ENCODE results near the gene FKBP14.

The FKBP14 gene

GRCh38 chr7:30018451-30018850 is 8.1 kb downstream of the FKBP14 start:
- TF ChIP-seq, protein P1, sequence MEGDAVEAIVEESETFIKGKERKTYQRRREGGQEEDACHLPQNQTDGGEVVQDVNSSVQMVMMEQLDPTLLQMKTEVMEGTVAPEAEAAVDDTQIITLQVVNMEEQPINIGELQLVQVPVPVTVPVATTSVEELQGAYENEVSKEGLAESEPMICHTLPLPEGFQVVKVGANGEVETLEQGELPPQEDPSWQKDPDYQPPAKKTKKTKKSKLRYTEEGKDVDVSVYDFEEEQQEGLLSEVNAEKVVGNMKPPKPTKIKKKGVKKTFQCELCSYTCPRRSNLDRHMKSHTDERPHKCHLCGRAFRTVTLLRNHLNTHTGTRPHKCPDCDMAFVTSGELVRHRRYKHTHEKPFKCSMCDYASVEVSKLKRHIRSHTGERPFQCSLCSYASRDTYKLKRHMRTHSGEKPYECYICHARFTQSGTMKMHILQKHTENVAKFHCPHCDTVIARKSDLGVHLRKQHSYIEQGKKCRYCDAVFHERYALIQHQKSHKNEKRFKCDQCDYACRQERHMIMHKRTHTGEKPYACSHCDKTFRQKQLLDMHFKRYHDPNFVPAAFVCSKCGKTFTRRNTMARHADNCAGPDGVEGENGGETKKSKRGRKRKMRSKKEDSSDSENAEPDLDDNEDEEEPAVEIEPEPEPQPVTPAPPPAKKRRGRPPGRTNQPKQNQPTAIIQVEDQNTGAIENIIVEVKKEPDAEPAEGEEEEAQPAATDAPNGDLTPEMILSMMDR (IDR thresholded peaks at IDR 0.05; ENCODE audit: insufficient read depth, low read depth, low read length, missing control alignments): no peak
- H3K4me3 ChIP-seq (ENCODE audit: low read length): no peak overlapping the region
- no peak for DNase-seq (ENCODE audit: low read depth)

GRCh38 chr7:30012757-30013156 is 13.7 kb downstream of the FKBP14 start:
- no peak overlapping the region for H3K4me3 ChIP-seq (ENCODE audit: low read length)
- TF ChIP-seq, protein P1 (IDR thresholded peaks at IDR 0.05; ENCODE audit: insufficient read depth, low read depth, low read length, missing control alignments): no peak
- DNase-seq (ENCODE audit: low read depth): no peak

DNA sequence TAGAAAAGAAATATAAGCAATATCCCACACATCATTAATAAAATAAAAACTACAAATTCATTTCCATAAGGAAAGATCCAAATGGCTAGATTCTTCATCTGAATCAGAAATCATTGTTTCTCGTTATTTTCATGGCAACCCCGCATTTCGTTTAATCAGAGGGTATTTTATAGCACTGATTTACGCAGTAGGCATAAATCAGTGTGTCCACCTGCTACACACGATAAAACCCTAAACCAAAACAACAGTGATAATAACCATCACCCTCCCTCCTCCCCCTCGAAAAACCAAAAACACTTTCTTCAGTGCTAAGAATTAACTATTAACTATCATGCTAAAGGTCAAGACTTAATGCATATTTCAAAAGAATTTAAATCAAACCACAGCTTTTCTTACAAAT is 16.5 kb downstream of the FKBP14 start:
- TF ChIP-seq, protein P1 (IDR thresholded peaks at IDR 0.05; ENCODE audit: insufficient read depth, low read depth, low read length, missing control alignments): no peak
- H3K4me3 ChIP-seq (ENCODE audit: low read length): no peak overlapping the region
- DNase-seq (ENCODE audit: low read depth): no peak

DNA sequence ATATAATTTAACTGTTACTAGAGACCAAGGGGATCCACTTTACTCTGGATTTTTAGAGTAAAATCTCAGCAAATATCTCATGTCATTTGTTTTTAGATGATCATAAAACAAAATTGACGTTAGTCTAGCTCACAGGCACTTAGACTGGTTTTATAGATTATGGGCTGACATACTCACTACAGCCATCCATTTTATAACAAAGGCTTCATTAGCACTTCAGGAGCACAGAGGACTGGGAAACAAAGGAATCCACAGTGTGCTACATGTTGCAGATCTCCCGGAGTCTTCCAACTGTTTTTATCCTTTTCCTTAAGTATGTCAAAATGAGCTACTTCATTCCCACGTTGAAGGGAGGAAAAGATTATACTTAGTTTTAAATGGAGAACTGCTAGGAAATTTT is 21.0 kb downstream of the FKBP14 start:
- H3K4me3 ChIP-seq (ENCODE audit: low read length): no peak overlapping the region
- no peak for DNase-seq (ENCODE audit: low read depth)
- TF ChIP-seq, protein P1 (IDR thresholded peaks at IDR 0.05; ENCODE audit: insufficient read depth, low read depth, low read length, missing control alignments): no peak

- no peak overlapping the region for H3K4me3 ChIP-seq (ENCODE audit: low read length)
- TF ChIP-seq, protein P1 (IDR thresholded peaks at IDR 0.05; ENCODE audit: insufficient read depth, low read depth, low read length, missing control alignments): no peak
- no peak for DNase-seq (ENCODE audit: low read depth)
Measured at GRCh38 chr7:30003098-30003497, 23.4 kb downstream of the FKBP14 start.

GRCh38 chr7:30001998-30002397 is 24.5 kb downstream of the FKBP14 start:
- TF ChIP-seq, protein P1 (IDR thresholded peaks at IDR 0.05; ENCODE audit: insufficient read depth, low read depth, low read length, missing control alignments): no peak
- peak; percentile 58 for DNase-seq (ENCODE audit: low read depth)
- no peak overlapping the region for H3K4me3 ChIP-seq (ENCODE audit: low read length)

DNA sequence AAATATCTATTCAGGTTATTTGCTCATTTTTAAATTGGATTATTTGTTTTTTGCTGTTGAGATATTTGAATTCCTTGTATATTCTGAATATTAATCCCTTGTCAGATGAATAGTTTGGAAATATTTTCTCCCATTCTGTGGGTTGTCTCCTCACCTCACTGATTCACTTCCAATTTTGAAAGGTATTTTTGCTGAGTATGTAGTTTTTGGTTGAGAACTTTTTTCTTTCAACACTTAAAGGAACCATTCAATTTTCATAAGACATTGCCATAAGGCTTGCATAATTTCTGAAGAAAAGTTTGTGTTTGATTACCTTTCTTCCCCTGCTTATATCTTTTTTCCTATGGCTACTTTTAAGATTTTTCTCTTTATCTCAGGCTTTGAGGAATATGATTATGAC is 28.0 kb downstream of the FKBP14 start:
- TF ChIP-seq, protein P1 (IDR thresholded peaks at IDR 0.05; ENCODE audit: insufficient read depth, low read depth, low read length, missing control alignments): no peak
- no peak overlapping the region for H3K4me3 ChIP-seq (ENCODE audit: low read length)
- DNase-seq (ENCODE audit: low read depth): no peak
